HG03175 (cell line): Measurements from ENCODE around the gene ACSS1.

Experiments
- ATAC-seq: cut with Tn5 transposase; IDR thresholded peaks from one replicate; pipeline ENCODE4 v1.9.1; 2021; ENCODE audit warnings: mild to moderate bottlenecking, moderate library complexity; ENCODE audit not compliant: unreplicated experiment

The ACSS1 gene

GRCh38 chr20:25058051-25058846, at the start of gene ACSS1:
Gene ACSS1 (minus strand): TSS chr20:25058139. CDS start chr20:25058102, 37 bp downstream.
- ATAC-seq: peak; percentile 67

- ATAC-seq: no peak
Observed at GRCh38 chr20:25103526-25103925, 45.6 kb upstream of the ACSS1 start.

GRCh38 chr20:25100914-25101313, 43.0 kb upstream of the ACSS1 start:
- ATAC-seq: no peak

- ATAC-seq: no peak
Observed at GRCh38 chr20:25099601-25100140, 41.7 kb upstream of the ACSS1 start.

GRCh38 chr20:25097498-25097897, 39.6 kb upstream of the ACSS1 start:
- ATAC-seq: no peak

GRCh38 chr20:25090492-25091429, 32.8 kb upstream of the ACSS1 start:
- ATAC-seq: peak; percentile 94

- ATAC-seq: no peak
Observed at GRCh38 chr20:25089662-25090061, 31.7 kb upstream of the ACSS1 start.

- no peak for ATAC-seq
Observed at GRCh38 chr20:25089096-25089495, 31.2 kb upstream of the ACSS1 start.

GRCh38 chr20:25088267-25088666, 30.3 kb upstream of the ACSS1 start:
- ATAC-seq: no peak

GRCh38 chr20:25087186-25087929, 29.4 kb upstream of the ACSS1 start:
- ATAC-seq: no peak

GRCh38 chr20:25085756-25086495, 28.0 kb upstream of the ACSS1 start:
- no peak for ATAC-seq

- no peak for ATAC-seq
Observed at GRCh38 chr20:25084626-25085187, 26.8 kb upstream of the ACSS1 start.

GRCh38 chr20:25083773-25084625, 26.1 kb upstream of the ACSS1 start:
- ATAC-seq: no peak

GRCh38 chr20:25083141-25083772, 25.3 kb upstream of the ACSS1 start:
- ATAC-seq: no peak

- ATAC-seq: no peak
Observed at GRCh38 chr20:25082498-25082873, 24.5 kb upstream of the ACSS1 start.

- no peak for ATAC-seq
Observed at GRCh38 chr20:25081730-25082497, 24.0 kb upstream of the ACSS1 start, which contains the start of gene VSX1. Gene VSX1 (minus strand): TSS chr20:25082141. CDS start chr20:25082096, 45 bp downstream.

- ATAC-seq: no peak
Observed at GRCh38 chr20:25081065-25081729, 23.3 kb upstream of the ACSS1 start.
